KOPT-K1 (cell line): ENCODE data around the gene LRP1B.
"Not testable (repeated sequence)": the region's sequence is repeated elsewhere in the genome, so short reads cannot be mapped to it uniquely, and the experiment has no call there.

Source experiments
- H3K27ac ChIP-seq: fragments of 200-600 bp; sonication (generic); 2 replicates; pipeline ENCODE4 v1.5.1; 2016; ENCODE audit warnings: antibody characterized with exemption, mild to moderate bottlenecking, low read depth, low read length; ENCODE audit not compliant: poor library complexity, severe bottlenecking
- H3K36me3 ChIP-seq: fragments of 200-600 bp; sonication (generic); 2 replicates; pipeline ENCODE4 v1.5.1; 2017; ENCODE audit warnings: antibody characterized with exemption, mild to moderate bottlenecking, low read length, moderate library complexity; ENCODE audit not compliant: insufficient read depth
- H3K9me3 ChIP-seq: fragments of 200-600 bp; sonication (generic); 2 replicates; pipeline ENCODE4 v1.5.1; 2017; ENCODE audit warnings: antibody characterized with exemption, low read length, mild to moderate bottlenecking; ENCODE audit not compliant: insufficient read depth, poor library complexity, severe bottlenecking

The LRP1B gene

DNA sequence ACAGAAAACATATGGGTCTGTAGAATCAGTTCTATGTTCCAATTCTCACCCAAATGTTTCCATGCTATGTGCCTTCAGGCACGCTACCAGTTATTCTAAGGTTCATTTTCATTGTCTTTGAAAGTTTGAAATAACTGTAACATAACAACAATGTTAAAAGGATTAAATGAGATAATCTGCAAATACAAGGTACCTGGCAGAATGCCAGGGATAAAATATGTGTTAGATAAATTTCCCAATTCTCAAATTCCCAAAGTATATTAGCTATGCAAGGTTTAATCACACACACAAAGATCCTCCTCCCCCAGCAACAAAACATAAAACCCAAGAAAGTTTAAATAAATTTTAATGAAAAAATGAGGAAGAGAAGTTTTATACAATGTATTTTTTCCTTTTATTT lies 261.2 kb downstream of the LRP1B start:
- Histone ChIP-seq H3K27ac (no peak overlapping the region), H3K36me3 (no peaks in the 10 kb centered on the region), H3K9me3 (no peaks in the 10 kb centered on the region)

GRCh38 chr2:141863964-141864363 lies 266.9 kb downstream of the LRP1B start:
- Histone ChIP-seq H3K9me3 (no peaks in the 10 kb centered on the region), H3K36me3 (no peaks in the 10 kb centered on the region), H3K27ac (no peak overlapping the region)

GRCh38 chr2:141856215-141856919 lies 274.4 kb downstream of the LRP1B start:
- Histone ChIP-seq H3K27ac (no peak overlapping the region), H3K36me3 (no peaks in the 10 kb centered on the region), H3K9me3 (no peaks in the 10 kb centered on the region)

GRCh38 chr2:141848191-141848590 lies 282.6 kb downstream of the LRP1B start:
- Histone ChIP-seq H3K27ac (no peak overlapping the region), H3K9me3 (no peaks in the 10 kb centered on the region), H3K36me3 (no peaks in the 10 kb centered on the region)

DNA sequence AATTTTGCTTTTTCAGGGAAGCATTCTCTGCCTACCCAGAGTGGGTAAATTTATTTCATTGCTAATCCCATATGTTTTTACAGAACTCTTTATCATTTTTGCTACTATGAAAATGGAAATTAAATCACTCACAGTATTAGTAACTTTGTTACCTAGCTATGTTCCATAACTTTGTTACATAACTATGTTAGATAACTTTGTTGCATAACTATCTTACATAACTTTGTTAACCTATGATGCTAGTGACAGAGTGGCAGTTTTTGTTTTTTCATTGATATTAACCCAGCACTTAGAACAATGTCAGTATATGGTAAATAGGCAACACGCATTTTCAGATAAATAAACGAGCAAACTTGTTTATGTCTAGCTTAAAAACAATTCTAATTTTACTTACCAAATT lies 286.6 kb downstream of the LRP1B start:
- no peaks in the 10 kb centered on the region for H3K9me3 ChIP-seq
- no peaks in the 10 kb centered on the region for H3K36me3 ChIP-seq
- no peak overlapping the region for H3K27ac ChIP-seq

DNA sequence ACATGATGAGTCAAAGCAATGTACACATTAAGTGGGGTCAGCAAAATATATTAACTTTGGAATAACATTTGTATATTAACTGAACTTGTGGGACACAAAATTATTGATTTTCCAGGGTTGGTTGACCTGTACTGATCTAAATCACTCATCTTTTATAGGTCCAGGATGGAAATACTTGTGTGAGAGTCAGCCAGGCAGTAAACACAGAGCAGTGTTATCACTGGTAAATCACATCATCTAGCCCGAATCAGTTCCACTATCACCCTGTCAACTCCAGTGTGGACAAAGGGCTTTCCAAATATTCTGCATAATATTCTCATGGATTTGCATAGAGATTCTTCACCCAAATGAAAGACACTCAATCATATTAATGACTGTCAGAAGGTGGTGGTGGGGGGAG lies 295.7 kb downstream of the LRP1B start:
- no peak overlapping the region for H3K27ac ChIP-seq
- no peaks in the 10 kb centered on the region for H3K9me3 ChIP-seq
- no peaks in the 10 kb centered on the region for H3K36me3 ChIP-seq

- Histone ChIP-seq H3K36me3 (no peaks in the 10 kb centered on the region), H3K27ac (no peak overlapping the region), H3K9me3 (no peaks in the 10 kb centered on the region)
These were observed 302.1 kb downstream of the LRP1B start for GRCh38 chr2:141828761-141829160.

- H3K36me3 ChIP-seq, result no peaks in the 10 kb centered on the region
- H3K27ac ChIP-seq, result no peak overlapping the region
- no peaks in the 10 kb centered on the region for H3K9me3 ChIP-seq
These were observed 306.0 kb downstream of the LRP1B start for GRCh38 chr2:141824790-141825189.

DNA sequence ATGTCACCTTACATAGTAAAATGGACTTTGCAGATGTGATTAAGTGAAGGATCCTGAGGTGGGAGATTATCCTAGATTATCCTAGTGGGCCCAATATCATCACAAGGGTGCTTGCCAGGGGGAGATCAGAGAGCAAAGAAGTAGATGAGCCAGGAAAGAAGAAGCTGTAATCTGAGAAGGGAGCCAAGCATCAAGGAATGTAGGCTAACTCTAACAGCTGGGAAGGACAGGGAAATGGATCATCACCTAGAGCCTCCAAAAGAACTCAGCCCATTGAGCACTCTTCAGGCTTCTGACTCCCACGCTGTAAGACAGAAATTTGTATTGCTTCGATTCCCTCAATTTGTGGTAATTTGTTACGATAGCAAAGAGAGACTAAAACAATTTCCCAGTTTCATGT lies 309.9 kb downstream of the LRP1B start:
- H3K27ac ChIP-seq, result no peak overlapping the region
- no peaks in the 10 kb centered on the region for H3K9me3 ChIP-seq
- H3K36me3 ChIP-seq, result no peaks in the 10 kb centered on the region

- H3K27ac ChIP-seq, H3K36me3 ChIP-seq, H3K9me3 ChIP-seq: not testable (repeated sequence)
These were observed 315.5 kb downstream of the LRP1B start for GRCh38 chr2:141815320-141815719.

DNA sequence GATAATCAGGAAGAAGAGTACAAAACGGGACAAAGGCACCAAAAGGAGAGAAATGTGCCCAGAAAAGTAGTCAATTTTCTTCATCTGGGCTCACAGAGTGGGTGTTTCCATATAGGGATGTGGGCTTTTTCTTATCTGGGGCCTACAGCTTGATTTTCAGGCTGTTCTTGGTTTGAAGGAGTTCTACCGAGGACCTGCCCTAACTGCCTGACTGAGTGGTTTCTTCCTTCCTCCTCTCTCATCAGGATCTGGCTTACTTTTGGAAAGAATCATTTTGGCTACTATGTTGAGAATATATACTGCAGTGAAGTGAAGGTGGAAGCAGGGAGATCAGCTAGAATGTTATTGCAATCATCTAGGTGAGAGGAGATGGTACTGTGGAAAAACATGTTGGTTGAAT lies 316.7 kb downstream of the LRP1B start:
- H3K9me3 ChIP-seq, result no peaks in the 10 kb centered on the region
- no peak overlapping the region for H3K27ac ChIP-seq
- no peaks in the 10 kb centered on the region for H3K36me3 ChIP-seq

- H3K36me3 ChIP-seq, result no peaks in the 10 kb centered on the region
These were observed 320.7 kb downstream of the LRP1B start for GRCh38 chr2:141810148-141810547.

GRCh38 chr2:141806090-141806489 lies 324.7 kb downstream of the LRP1B start:
- H3K27ac ChIP-seq, result no peak overlapping the region
- no peaks in the 10 kb centered on the region for H3K9me3 ChIP-seq
- H3K36me3 ChIP-seq, result no peaks in the 10 kb centered on the region

More at GRCh38 chr2:141810148-141810547, 320.7 kb downstream of the LRP1B start:
- Histone ChIP-seq H3K9me3 (no peaks in the 10 kb centered on the region), H3K27ac (no peak overlapping the region)

DNA sequence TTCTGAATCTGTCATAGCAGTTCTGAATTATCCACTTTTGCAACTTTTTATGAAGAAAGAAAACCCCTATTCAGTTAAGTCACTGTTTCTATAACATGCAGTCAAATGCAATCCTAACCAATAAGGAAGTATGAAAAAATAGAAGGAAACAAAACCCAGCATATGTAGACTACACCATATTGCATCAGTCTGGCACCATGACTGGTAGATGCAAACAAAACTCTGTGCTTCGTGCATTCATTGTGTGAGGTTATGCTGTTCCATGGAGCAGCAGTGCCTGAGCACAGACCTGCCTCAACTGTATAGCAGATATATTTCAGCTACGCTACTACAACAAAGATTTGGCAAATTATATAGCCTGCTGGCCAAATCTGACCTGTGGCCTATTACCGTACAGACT lies 325.5 kb downstream of the LRP1B start:
- Histone ChIP-seq H3K36me3 (no peaks in the 10 kb centered on the region), H3K27ac (no peak overlapping the region), H3K9me3 (no peaks in the 10 kb centered on the region)

DNA sequence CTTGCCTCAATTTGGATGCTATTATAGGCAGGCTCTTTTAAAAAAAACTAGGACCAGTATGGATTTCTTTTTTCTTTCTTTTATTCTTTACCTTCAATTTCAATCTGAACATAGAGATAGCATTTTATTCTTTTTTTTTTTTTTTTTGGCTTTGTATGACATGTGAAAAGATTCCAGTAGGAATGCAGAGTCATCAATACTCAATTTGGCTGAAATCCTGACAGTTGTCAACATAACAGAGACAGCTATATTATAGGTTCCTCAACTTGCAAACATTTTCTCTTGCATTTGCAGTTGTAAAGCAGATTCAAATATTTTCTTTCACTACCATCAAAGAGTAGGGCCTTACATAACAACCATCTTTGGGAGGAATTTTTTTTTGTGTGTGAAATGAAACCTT lies 334.4 kb downstream of the LRP1B start:
- no peaks in the 10 kb centered on the region for H3K36me3 ChIP-seq
- no peaks in the 10 kb centered on the region for H3K9me3 ChIP-seq

GRCh38 chr2:141791521-141791920 lies 339.3 kb downstream of the LRP1B start:
- H3K36me3 ChIP-seq, result no peaks in the 10 kb centered on the region
- no peak overlapping the region for H3K27ac ChIP-seq
- H3K9me3 ChIP-seq, result no peaks in the 10 kb centered on the region

More for the DNA sequence above, 334.4 kb downstream of the LRP1B start:
- no peak overlapping the region for H3K27ac ChIP-seq
